HepG2 (cell line): ENCODE measurements around the gene CIAO2B. TPM values are rescaled to one million over a fixed set of nuclear protein-coding genes. Genes with fewer than 3 reads are reported as not detected.
A peak's percentile ranks its signal among the peaks of the same experiment; 100 is the strongest.

ENCODE experiments used
- ATF4 ChIP-seq, 2 experiments: fragments of 450-650 bp in 1 of 2; sonication (generic) in 1 of 2; formaldehyde crosslinking; IDR thresholded peaks; 2 replicates each; pipeline versions ENCODE4 v1.5.0 to v1.8.0; 2020 to 2022; ENCODE audit warnings: mild to moderate bottlenecking in 1 of 2, missing genetic modification reagents in 1 of 2
- DMTF1 ChIP-seq: sonication (generic); formaldehyde crosslinking; IDR thresholded peaks from 2 replicates; pipeline ENCODE4 v1.4.0; 2020; ENCODE audit warnings: mild to moderate bottlenecking, missing genetic modification reagents
- EZH2 ChIP-seq: conservative IDR thresholded peaks from 2 replicates; pipeline ENCODE4 v1.6.1; 2012; ENCODE audit warnings: mild to moderate bottlenecking, low read depth, low read length, moderate library complexity
- NCOA5 ChIP-seq: sonication (generic); formaldehyde crosslinking; IDR thresholded peaks from 2 replicates; pipeline ENCODE4 v1.4.0; 2020; ENCODE audit warnings: missing genetic modification reagents
- NFYB ChIP-seq: sonication (generic); formaldehyde crosslinking; IDR thresholded peaks from 2 replicates; pipeline ENCODE4 v1.4.0; 2020; ENCODE audit warnings: missing genetic modification reagents
- PHF5A ChIP-seq: IDR thresholded peaks from one replicate; pipeline ENCODE4 v1.6.1; 2018; ENCODE audit warnings: low read depth, missing genetic modification reagents; ENCODE audit not compliant: unreplicated experiment
- RFX5 ChIP-seq: IDR thresholded peaks from 2 replicates; pipeline ENCODE4 v1.6.1; 2011; ENCODE audit warnings: low read depth, low read length, improper control_type of control experiment
- ZNF205 ChIP-seq: IDR thresholded peaks from 2 replicates; pipeline ENCODE4 v1.6.1; 2018; ENCODE audit warnings: missing biosample characterization, missing genetic modification reagents
- ZSCAN21 ChIP-seq: sonication (generic); formaldehyde crosslinking; IDR thresholded peaks from 2 replicates; pipeline ENCODE4 v1.8.0; 2022; ENCODE audit warnings: mild to moderate bottlenecking, missing genetic modification reagents, moderate library complexity, borderline replicate concordance
- polyA plus RNA-seq, 8 experiments: library from polyadenylated mRNA; depleted of rRNA in 3 of 8; stranded (reverse) in 7 of 8; unstranded in 1 of 8; fragments of >200 nt; fragmentation: Illumina TruSeq in 4 of 8; extraction: Trizol in 4 of 8; gene quantifications; 2 replicates each; pipeline versions ENCODE4 v1.2.1 to v1.2.3, GENCODE V29; 2011 to 2016; ENCODE audit warnings: low read depth in 4 of 8, missing spikeins in 1 of 8, mixed read lengths in 1 of 8; ENCODE audit not compliant: insufficient read depth in 1 of 8
- total RNA-seq, 5 experiments: library from RNA; depleted of rRNA; stranded (reverse); fragments of >200 nt; fragmentation: Illumina TruSeq; extraction: Trizol; gene quantifications; 2 replicates each; pipeline ENCODE4 v1.2.3, GENCODE V29; 2016; ENCODE audit warnings: low read depth in 1 of 5
- TF ChIP-seq, protein P1 (sequence below): sonication (generic); formaldehyde crosslinking; IDR thresholded peaks from 2 replicates; pipeline ENCODE4 v1.5.0; 2020; ENCODE audit warnings: missing genetic modification reagents
- TF ChIP-seq, protein P2 (sequence below): sonication (generic); formaldehyde crosslinking; IDR thresholded peaks from 2 replicates; pipeline ENCODE4 v1.4.0; 2020; ENCODE audit warnings: missing genetic modification reagents, mild to moderate bottlenecking, borderline replicate concordance
- TF ChIP-seq, protein P3 (sequence below): sonication (generic); formaldehyde crosslinking; IDR thresholded peaks from 2 replicates; pipeline ENCODE4 v1.4.0; 2020; ENCODE audit warnings: missing genetic modification reagents
- TF ChIP-seq, protein P4 (sequence below): sonication (generic); formaldehyde crosslinking; IDR thresholded peaks from 2 replicates; pipeline ENCODE4 v1.4.0; 2020; ENCODE audit warnings: mild to moderate bottlenecking, missing genetic modification reagents
- TF ChIP-seq, protein P5 (sequence below): IDR thresholded peaks from 2 replicates; pipeline ENCODE4 v1.6.1; 2016; ENCODE audit warnings: low read depth, borderline replicate concordance
- TF ChIP-seq, protein P6 (sequence below): sonication (generic); formaldehyde crosslinking; IDR thresholded peaks from 2 replicates; pipeline ENCODE4 v1.5.0; 2020; ENCODE audit warnings: mild to moderate bottlenecking, low read depth, missing genetic modification reagents, borderline replicate concordance

The CIAO2B gene
- total and polyA plus RNA-seq, 2 of the 13 experiments (the other 11 are each of a cell fraction or from before 2014, with no cell fraction given), result 157 to 293 TPM

DNA sequence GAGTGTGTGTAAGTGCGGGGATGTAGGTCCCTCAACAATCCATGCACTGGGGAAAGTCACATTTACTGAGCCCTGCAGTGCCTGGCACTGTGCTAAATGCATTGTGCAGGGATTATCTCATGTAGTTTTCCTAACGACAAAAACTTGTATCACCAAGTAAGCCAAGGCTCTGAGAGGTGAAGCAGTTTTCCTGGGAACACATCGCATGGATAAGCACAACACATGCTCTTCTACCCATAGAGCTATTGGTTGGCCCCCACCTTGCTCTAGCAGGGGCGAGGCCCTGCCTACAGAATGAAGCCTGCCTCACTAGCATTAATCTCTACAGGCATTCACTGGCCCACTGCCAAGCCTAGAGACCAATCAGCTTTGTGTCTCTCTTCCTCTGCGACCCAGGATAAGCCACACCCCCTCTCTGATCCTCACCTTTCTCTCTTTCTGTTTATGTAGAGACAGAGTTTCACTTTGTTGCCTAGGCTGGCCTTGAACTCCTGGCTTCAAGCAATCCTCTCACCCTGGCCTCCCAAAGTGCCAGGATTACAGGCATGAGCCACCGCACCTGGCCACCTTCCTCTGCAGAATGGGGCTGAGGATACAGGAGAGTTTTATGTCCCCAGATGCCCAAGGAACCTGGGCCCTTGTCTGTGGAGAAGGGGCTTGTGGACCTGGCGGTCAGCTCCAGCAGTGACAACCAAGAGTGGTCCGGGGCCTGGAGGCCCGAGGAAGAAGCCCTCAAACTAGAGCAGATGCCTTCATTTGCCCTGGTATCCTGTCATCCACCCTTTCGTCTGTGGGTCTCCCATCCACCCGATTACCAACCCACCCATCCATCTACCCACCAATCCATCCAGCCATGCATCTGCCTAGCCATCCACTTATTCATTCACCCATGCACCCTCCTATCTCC lies 28.3 kb downstream of the CIAO2B start (continued):
- peak; percentile 32; the same call in 1 of the 2 replicates for TF ChIP-seq ZSCAN21 (CRISPR knock-in tag)
- TF ChIP-seq, protein P1, sequence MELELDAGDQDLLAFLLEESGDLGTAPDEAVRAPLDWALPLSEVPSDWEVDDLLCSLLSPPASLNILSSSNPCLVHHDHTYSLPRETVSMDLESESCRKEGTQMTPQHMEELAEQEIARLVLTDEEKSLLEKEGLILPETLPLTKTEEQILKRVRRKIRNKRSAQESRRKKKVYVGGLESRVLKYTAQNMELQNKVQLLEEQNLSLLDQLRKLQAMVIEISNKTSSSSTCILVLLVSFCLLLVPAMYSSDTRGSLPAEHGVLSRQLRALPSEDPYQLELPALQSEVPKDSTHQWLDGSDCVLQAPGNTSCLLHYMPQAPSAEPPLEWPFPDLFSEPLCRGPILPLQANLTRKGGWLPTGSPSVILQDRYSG (CRISPR knock-in tag), result no peak
- TF ChIP-seq NCOA5, result no peak
- no peak for TF ChIP-seq EZH2
- TF ChIP-seq, protein P2, sequence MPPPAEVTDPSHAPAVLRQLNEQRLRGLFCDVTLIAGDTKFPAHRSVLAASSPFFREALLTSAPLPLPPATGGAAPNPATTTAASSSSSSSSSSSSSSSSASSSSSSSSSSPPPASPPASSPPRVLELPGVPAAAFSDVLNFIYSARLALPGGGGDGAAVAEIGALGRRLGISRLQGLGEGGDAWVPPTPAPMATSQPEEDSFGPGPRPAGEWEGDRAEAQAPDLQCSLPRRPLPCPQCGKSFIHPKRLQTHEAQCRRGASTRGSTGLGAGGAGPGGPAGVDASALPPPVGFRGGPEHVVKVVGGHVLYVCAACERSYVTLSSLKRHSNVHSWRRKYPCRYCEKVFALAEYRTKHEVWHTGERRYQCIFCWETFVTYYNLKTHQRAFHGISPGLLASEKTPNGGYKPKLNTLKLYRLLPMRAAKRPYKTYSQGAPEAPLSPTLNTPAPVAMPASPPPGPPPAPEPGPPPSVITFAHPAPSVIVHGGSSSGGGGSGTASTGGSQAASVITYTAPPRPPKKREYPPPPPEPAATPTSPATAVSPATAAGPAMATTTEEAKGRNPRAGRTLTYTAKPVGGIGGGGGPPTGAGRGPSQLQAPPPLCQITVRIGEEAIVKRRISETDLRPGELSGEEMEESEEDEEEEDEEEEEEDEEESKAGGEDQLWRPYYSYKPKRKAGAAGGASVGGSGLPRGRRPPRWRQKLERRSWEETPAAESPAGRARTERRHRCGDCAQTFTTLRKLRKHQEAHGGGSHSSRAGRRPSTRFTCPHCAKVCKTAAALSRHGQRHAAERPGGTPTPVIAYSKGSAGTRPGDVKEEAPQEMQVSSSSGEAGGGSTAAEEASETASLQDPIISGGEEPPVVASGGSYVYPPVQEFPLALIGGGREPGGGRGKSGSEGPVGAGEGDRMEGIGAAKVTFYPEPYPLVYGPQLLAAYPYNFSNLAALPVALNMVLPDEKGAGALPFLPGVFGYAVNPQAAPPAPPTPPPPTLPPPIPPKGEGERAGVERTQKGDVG (CRISPR knock-in tag), result peak; percentile 48; the same call in 1 of the 2 replicates
- TF ChIP-seq NFYB, result peak; percentile 68
- TF ChIP-seq, protein P3, sequence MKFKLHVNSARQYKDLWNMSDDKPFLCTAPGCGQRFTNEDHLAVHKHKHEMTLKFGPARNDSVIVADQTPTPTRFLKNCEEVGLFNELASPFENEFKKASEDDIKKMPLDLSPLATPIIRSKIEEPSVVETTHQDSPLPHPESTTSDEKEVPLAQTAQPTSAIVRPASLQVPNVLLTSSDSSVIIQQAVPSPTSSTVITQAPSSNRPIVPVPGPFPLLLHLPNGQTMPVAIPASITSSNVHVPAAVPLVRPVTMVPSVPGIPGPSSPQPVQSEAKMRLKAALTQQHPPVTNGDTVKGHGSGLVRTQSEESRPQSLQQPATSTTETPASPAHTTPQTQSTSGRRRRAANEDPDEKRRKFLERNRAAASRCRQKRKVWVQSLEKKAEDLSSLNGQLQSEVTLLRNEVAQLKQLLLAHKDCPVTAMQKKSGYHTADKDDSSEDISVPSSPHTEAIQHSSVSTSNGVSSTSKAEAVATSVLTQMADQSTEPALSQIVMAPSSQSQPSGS (CRISPR knock-in tag), result peak; percentile 79
- TF ChIP-seq, protein P4, sequence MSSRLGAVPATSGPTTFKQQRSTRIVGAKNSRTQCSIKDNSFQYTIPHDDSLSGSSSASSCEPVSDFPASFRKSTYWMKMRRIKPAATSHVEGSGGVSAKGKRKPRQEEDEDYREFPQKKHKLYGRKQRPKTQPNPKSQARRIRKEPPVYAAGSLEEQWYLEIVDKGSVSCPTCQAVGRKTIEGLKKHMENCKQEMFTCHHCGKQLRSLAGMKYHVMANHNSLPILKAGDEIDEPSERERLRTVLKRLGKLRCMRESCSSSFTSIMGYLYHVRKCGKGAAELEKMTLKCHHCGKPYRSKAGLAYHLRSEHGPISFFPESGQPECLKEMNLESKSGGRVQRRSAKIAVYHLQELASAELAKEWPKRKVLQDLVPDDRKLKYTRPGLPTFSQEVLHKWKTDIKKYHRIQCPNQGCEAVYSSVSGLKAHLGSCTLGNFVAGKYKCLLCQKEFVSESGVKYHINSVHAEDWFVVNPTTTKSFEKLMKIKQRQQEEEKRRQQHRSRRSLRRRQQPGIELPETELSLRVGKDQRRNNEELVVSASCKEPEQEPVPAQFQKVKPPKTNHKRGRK (CRISPR knock-in tag), result no peak
- peak; percentile 91 for TF ChIP-seq PHF5A
- TF ChIP-seq, protein P5, sequence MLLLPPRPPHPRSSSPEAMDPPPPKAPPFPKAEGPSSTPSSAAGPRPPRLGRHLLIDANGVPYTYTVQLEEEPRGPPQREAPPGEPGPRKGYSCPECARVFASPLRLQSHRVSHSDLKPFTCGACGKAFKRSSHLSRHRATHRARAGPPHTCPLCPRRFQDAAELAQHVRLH (CRISPR knock-in tag), result peak; percentile 75; the same call in 1 of the 2 replicates
- TF ChIP-seq DMTF1 (CRISPR knock-in tag), result no peak
- peak; percentile 34; the same call in 1 of the 2 replicates for TF ChIP-seq RFX5
- TF ChIP-seq, protein P6, sequence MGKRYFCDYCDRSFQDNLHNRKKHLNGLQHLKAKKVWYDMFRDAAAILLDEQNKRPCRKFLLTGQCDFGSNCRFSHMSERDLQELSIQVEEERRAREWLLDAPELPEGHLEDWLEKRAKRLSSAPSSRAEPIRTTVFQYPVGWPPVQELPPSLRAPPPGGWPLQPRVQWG (CRISPR knock-in tag), result no peak
- TF ChIP-seq ZNF205 (CRISPR knock-in tag), result peak; percentile 98
- peak in 1 of 2 experiments; percentile 51; a peak in 1 of 4 replicates for TF ChIP-seq ATF4 (CRISPR knock-in tag; IDR thresholded peaks at IDR 0.05)
